NT2/D1 (cell line): ENCODE measurements around the gene RUFY3.
"Not testable (repeated sequence)": the region's sequence is repeated elsewhere in the genome, so short reads cannot be mapped to it uniquely, and the experiment has no call there.

Source experiments
- DNase-seq: peaks from one replicate; pipeline ENCODE4 v3.0.0-alpha.2; 2011; ENCODE audit warnings: low read depth, low spot score
- H3K27me3 ChIP-seq: 2 replicates; pipeline ENCODE4 v1.6.0; 2011; ENCODE audit warnings: mild to moderate bottlenecking; ENCODE audit not compliant: insufficient read length, insufficient read depth
- H3K36me3 ChIP-seq: 2 replicates; pipeline ENCODE4 v1.6.1; 2011; ENCODE audit warnings: mild to moderate bottlenecking, low read length, mixed read lengths; ENCODE audit not compliant: insufficient read depth, insufficient read length
- H3K4me1 ChIP-seq: 2 replicates; pipeline ENCODE4 v1.5.1; 2011; ENCODE audit not compliant: insufficient read depth, insufficient read length
- H3K4me3 ChIP-seq: 2 replicates; pipeline ENCODE4 v1.5.1; 2011; ENCODE audit warnings: low read depth; ENCODE audit not compliant: insufficient read length
- H3K9ac ChIP-seq: 2 replicates; pipeline ENCODE4 v1.6.0; 2011; ENCODE audit warnings: low read depth; ENCODE audit not compliant: insufficient read length
- H3K9me3 ChIP-seq: 2 replicates; pipeline ENCODE4 v1.5.1; 2011; ENCODE audit warnings: mild to moderate bottlenecking, low read length; ENCODE audit not compliant: insufficient read depth
- SUZ12 ChIP-seq: IDR thresholded peaks from 2 replicates; pipeline ENCODE4 v1.6.1; 2011; ENCODE audit not compliant: insufficient read length, insufficient read depth; ENCODE audit errors: extremely low read depth
- YY1 ChIP-seq: IDR thresholded peaks from 2 replicates; pipeline ENCODE4 v1.6.1; 2011; ENCODE audit not compliant: insufficient read length, insufficient read depth
- ZNF274 ChIP-seq: IDR thresholded peaks from 2 replicates; pipeline ENCODE4 v1.6.1; 2011; ENCODE audit warnings: mild to moderate bottlenecking, low read depth, low read length

The RUFY3 gene

DNA sequence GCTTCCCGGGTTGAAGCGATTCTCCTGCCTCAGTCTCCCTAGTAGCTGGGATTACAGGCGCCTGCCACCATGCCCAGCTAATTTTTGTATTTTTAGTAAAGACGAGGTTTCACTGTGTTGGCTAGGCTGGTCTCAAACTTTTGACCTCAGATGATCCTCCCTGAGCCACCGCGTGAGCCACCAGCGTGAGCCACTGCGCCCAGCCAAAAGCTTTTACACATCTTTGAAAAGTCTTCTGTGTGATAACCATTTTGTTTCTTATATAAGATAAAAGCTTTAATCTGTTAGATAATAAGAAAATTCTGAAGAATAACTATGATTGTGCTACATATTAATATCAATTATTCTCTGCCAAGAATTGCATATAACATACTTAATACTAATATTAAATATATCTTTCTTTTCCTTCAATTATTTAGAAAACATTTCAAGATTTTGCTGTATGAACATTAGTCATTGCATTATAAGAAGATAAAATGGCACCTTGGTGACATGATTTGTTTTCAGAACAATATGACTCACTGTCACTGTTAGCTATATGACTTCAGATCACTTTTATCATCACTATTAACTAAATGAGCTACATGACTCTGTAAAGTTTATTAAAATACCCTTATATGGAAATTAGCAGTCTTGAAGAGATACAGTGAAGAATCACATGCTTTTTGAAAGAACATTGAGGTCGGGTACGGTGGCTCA is 33.4 kb downstream of the RUFY3 start:
- Histone ChIP-seq H3K9ac (no peak overlapping the region), H3K4me1 (no peaks in the 10 kb centered on the region), H3K4me3 (no peak overlapping the region), H3K36me3 (no peaks in the 10 kb centered on the region), H3K9me3 (no peaks in the 10 kb centered on the region), H3K27me3 (no peaks in the 10 kb centered on the region)
- DNase-seq, result no peak
- TF ChIP-seq ZNF274, result no peak

- no peak overlapping the region for H3K4me3 ChIP-seq
- H3K27me3 ChIP-seq, result no peaks in the 10 kb centered on the region
- no peaks in the 10 kb centered on the region for H3K36me3 ChIP-seq
- no peaks in the 10 kb centered on the region for H3K9me3 ChIP-seq
- no peaks in the 10 kb centered on the region for H3K4me1 ChIP-seq
- no peak for DNase-seq
- H3K9ac ChIP-seq, result no peak overlapping the region
- no peak for TF ChIP-seq SUZ12
- TF ChIP-seq ZNF274, result no peak
- TF ChIP-seq YY1, result no peak
These were observed 37.4 kb downstream of the RUFY3 start for GRCh38 chr4:70759126-70759525.

DNA sequence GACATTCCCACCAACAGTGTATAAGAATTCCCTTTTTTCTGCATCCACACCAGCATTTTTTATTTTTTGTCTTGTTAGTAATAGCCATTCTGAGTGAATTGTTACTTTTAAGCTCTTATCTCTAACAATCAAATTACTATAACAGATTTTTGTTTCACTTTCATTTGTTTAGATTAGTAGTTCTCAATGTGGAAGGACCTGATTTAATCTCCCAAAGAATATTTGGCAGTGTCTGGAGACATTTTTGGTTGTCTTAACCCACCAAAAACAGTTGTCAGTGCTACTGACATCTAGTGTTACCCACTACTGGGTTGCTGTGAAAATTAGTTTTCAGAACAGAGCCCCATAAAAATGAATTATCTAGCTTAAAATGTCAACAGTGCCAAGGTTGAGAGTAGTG is 37.9 kb downstream of the RUFY3 start:
- TF ChIP-seq YY1 (no peak), SUZ12 (no peak), ZNF274 (no peak)
- Histone ChIP-seq H3K4me3 (no peak overlapping the region), H3K27me3 (no peaks in the 10 kb centered on the region), H3K9me3 (no peaks in the 10 kb centered on the region), H3K36me3 (peaks cover under 1% of the 10 kb centered on the region), H3K4me1 (no peaks in the 10 kb centered on the region), H3K9ac (no peak overlapping the region)
- DNase-seq, result no peak

DNA sequence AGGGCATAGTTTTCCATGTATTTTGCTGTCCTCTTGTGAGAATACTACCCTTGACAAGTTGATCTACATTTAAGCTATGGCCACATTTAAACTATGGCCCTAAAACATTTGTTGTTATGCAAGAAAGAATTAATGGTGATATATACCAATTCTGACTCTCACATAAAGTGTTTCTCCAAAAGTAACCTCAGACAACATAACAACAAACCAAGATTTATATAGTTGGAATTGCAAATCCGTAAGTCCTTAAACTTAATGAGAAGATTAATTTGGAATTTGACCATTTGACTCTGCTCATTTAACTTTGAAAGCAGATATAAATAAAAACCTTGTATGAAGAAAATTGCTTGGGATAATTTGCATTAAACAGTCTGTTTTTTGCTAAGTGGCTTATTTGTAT is 38.9 kb downstream of the RUFY3 start:
- H3K36me3 ChIP-seq, result peaks cover 3% of the 10 kb centered on the region
- no peaks in the 10 kb centered on the region for H3K4me1 ChIP-seq
- TF ChIP-seq YY1, result no peak
- no peak for TF ChIP-seq SUZ12
- no peak for TF ChIP-seq ZNF274
- H3K27me3 ChIP-seq, result no peaks in the 10 kb centered on the region
- H3K9ac ChIP-seq, result no peak overlapping the region
- H3K9me3 ChIP-seq, result no peaks in the 10 kb centered on the region
- no peak for DNase-seq
- no peak overlapping the region for H3K4me3 ChIP-seq

GRCh38 chr4:70761276-70761816 is 39.6 kb downstream of the RUFY3 start:
- H3K27me3 ChIP-seq, result no peaks in the 10 kb centered on the region
- no peaks in the 10 kb centered on the region for H3K9me3 ChIP-seq
- H3K4me3 ChIP-seq, result no peak overlapping the region
- H3K36me3 ChIP-seq, result peaks cover 3% of the 10 kb centered on the region
- H3K4me1 ChIP-seq, result no peaks in the 10 kb centered on the region
- H3K9ac ChIP-seq, result no peak overlapping the region
- no peak for DNase-seq
- TF ChIP-seq ZNF274 (no peak), SUZ12 (no peak), YY1 (no peak)

- TF ChIP-seq YY1, result no peak
- TF ChIP-seq ZNF274, result no peak
- TF ChIP-seq SUZ12, result no peak
- Histone ChIP-seq H3K9me3 (no peaks in the 10 kb centered on the region), H3K4me3 (no peak overlapping the region), H3K9ac (no peak overlapping the region), H3K4me1 (no peaks in the 10 kb centered on the region), H3K27me3 (no peaks in the 10 kb centered on the region), H3K36me3 (peaks cover 9% of the 10 kb centered on the region)
- DNase-seq, result no peak
These were observed 43.6 kb downstream of the RUFY3 start for GRCh38 chr4:70765368-70765767.

- Histone ChIP-seq H3K27me3 (no peaks in the 10 kb centered on the region), H3K4me3 (no peak overlapping the region), H3K9me3 (no peaks in the 10 kb centered on the region), H3K9ac (no peak overlapping the region), H3K4me1 (no peaks in the 10 kb centered on the region), H3K36me3 (peaks cover 11% of the 10 kb centered on the region)
- TF ChIP-seq YY1, result no peak
- no peak for TF ChIP-seq SUZ12
- no peak for TF ChIP-seq ZNF274
- DNase-seq, result no peak
These were observed 46.7 kb downstream of the RUFY3 start for GRCh38 chr4:70768301-70768948.

- H3K9me3 ChIP-seq, H3K27me3 ChIP-seq, H3K4me1 ChIP-seq, DNase-seq, H3K9ac ChIP-seq, H3K4me3 ChIP-seq: not testable (repeated sequence)
- peaks cover 11% of the 10 kb centered on the region for H3K36me3 ChIP-seq
These were observed 47.6 kb downstream of the RUFY3 start for GRCh38 chr4:70769396-70769795.
